ENCODE data around the gene CD2AP. TPM values are rescaled to one million over a fixed set of nuclear protein-coding genes. Genes with fewer than 3 reads are reported as not detected.
A peak's percentile ranks its signal among the peaks of the same experiment; 100 is the strongest.

Gene CD2AP
- total RNA-seq, 3 donors from 2014 or later: 61.7 to 173 (median 104) TPM

DNA sequence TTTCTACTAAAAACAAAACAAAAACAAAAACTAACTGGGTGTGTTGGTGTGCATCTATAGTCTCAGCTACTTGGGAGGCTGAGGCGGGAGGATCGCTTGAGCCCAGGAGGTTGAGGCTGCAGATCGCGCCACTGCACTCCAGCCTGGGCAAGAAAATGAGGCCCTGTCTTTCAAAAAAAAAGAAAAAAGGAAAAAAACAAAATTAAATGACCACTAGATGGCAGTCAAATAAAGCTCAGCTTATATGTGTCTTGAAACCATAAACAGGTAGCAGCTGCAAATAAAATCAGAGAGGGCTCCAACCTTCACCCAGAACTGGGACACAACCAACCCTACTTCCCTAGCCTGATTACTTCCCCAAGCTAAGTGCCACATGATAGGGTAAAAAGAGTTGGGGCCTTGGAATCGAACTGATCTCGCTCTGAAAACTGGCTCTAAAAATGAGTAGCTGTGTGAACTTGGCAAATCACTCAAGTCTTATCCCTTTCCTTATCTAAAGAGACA lies 153.7 kb downstream of the CD2AP start:
- ATAC-seq (peak; percentile 81), DNase-seq (peak in 1 of 3 donors; percentile 21)
- Histone ChIP-seq H3K36me3 (ENCODE audit: low read depth) (no peaks in the 10 kb centered on the region), H3K9me3 (no peaks in the 10 kb centered on the region), H3K4me3 (no peak overlapping the region), H3K4me1 (ENCODE audit: low read depth) (peaks cover 22% of the 10 kb centered on the region)
- TF ChIP-seq, protein P1, sequence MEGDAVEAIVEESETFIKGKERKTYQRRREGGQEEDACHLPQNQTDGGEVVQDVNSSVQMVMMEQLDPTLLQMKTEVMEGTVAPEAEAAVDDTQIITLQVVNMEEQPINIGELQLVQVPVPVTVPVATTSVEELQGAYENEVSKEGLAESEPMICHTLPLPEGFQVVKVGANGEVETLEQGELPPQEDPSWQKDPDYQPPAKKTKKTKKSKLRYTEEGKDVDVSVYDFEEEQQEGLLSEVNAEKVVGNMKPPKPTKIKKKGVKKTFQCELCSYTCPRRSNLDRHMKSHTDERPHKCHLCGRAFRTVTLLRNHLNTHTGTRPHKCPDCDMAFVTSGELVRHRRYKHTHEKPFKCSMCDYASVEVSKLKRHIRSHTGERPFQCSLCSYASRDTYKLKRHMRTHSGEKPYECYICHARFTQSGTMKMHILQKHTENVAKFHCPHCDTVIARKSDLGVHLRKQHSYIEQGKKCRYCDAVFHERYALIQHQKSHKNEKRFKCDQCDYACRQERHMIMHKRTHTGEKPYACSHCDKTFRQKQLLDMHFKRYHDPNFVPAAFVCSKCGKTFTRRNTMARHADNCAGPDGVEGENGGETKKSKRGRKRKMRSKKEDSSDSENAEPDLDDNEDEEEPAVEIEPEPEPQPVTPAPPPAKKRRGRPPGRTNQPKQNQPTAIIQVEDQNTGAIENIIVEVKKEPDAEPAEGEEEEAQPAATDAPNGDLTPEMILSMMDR (IDR thresholded peaks at IDR 0.05): no peak
- intact Hi-C loops (cut with DNase I, micrococcal nuclease): loop anchor here (5.0 kb wide), 2 partner anchors 101 to 146 kb away; no protein-coding TSS in a partner anchor

DNA sequence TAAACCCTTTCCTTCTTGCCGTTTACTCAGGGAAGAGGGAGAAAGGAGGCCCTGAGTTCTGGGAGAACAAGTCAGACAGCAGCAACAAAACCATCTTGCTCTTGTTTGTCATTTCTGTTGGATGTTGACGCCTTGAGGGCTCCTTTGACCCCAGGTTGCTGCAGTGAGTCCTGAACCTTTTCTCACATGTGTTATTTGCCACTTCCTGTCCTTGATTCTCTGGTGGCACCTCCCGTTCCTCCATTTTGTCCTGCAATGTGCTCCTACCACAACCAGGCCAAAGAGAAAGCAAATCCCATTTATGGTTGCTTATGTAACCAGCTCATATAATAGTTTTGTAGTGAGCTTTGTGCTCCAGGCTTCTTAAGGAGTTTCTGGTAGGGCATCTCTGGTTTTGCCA lies 154.2 kb downstream of the CD2AP start:
- Histone ChIP-seq H3K4me1 (ENCODE audit: low read depth) (peaks cover 22% of the 10 kb centered on the region), H3K36me3 (ENCODE audit: low read depth) (no peaks in the 10 kb centered on the region), H3K9me3 (no peaks in the 10 kb centered on the region), H3K4me3 (no peak overlapping the region)
- TF ChIP-seq, protein P1 (IDR thresholded peaks at IDR 0.05): no peak
- ATAC-seq (peak; percentile 77), DNase-seq (peak in 1 of 3 donors; percentile 49)
- intact Hi-C loops (cut with DNase I, micrococcal nuclease): loop anchor here (5.0 kb wide), 2 partner anchors 101 to 146 kb away; no protein-coding TSS in a partner anchor

DNA sequence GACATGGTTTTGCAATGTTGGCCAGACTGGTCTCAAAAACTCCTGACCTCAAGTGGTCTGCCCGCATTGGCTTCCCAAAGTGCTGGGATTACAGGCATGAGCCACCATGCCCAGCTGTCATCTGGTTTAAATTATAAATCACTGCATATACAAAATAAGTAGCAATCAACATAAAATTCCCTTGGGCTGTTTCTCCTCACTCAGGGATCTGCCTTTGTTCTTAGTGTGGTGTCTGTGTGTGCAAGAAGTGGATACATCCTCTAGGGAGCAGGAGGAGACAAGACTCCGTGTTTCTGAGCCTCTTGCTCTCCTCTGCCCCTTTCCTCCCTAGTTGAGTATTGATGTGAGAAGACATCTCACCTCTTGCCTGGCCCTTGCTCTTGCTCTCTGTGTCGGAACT lies 155.6 kb downstream of the CD2AP start:
- H3K4me3 ChIP-seq: no peak overlapping the region
- H3K4me1 ChIP-seq (ENCODE audit: low read depth): peaks cover 22% of the 10 kb centered on the region
- ATAC-seq (peak; percentile 46), DNase-seq (peak in 1 of 3 donors; percentile 18)
- no peaks in the 10 kb centered on the region for H3K9me3 ChIP-seq
- TF ChIP-seq, protein P1 (IDR thresholded peaks at IDR 0.05): no peak
- intact Hi-C loops (cut with DNase I, micrococcal nuclease): loop anchor here (5.0 kb wide), 2 partner anchors 99 to 144 kb away; no protein-coding TSS in a partner anchor
- H3K36me3 ChIP-seq (ENCODE audit: low read depth): no peaks in the 10 kb centered on the region

DNA sequence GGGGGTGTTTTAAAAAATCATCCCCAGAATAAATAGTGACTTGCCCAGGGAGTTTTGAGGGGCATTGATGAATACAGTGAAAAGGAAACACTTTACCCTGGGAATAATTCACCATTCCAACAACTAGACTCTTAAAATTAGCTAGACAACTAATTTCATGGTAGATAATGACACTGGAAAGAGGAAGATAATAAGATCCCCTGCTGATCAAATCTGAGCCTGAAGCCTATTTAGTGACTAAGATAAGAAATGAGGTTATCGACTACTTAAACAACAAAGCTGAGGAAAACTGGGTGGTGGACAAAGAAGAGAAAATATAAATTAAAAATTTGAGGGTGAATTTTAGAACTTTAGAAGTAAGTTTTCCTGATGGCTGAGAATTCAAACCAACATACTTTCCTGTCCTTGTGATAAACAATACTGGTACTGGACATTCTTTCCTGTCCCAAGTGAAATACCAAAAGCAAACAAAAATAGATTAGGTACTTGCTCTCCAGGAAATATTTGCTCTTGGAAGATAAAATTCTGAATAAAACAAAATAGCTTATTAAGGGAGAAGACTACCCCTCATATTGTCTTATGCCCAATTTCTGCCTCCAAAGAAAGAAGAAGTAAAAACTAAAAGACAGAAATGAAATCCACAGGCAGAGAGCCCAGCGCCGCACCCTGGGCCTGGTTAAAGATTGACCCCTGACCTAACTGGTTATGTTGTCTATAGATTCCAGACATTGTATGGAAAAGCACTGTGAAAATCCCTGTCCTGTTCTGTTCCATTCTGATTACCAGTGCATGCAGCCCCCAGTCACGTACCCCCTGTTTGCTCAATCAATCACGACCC lies 156.8 kb downstream of the CD2AP start:
- ATAC-seq: no peak
- H3K4me1 ChIP-seq (ENCODE audit: low read depth): peaks cover 22% of the 10 kb centered on the region
- no peaks in the 10 kb centered on the region for H3K9me3 ChIP-seq
- DNase-seq: peak; percentile 48 to 82 (median 79)
- intact Hi-C loops (cut with DNase I, micrococcal nuclease): loop anchor here (5.0 kb wide), 2 partner anchors 98 to 143 kb away; no protein-coding TSS in a partner anchor
- H3K36me3 ChIP-seq (ENCODE audit: low read depth): no peaks in the 10 kb centered on the region
- H3K4me3 ChIP-seq: no peak overlapping the region
- TF ChIP-seq, protein P1 (IDR thresholded peaks at IDR 0.05): no peak

DNA sequence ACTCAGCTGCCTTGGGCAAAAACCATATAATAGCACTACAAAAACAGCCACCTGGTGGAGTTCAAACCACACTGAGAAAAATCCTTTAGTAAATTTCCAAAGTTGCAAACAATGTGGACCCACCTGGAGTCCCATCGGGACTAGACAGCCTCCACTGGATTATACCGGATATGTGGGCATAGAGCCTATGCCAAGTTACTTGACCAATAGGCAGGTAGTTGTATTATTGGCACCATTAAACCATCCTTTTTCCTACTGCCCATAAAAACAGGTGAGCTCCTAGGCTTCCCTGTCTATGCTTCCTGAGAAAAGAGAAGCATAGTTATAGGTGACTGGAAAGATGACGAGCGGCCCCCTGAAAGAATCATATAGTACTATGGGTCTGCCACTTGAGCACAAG lies 169.1 kb downstream of the CD2AP start:
- Histone ChIP-seq H3K36me3 (ENCODE audit: low read depth) (no peaks in the 10 kb centered on the region), H3K4me1 (ENCODE audit: low read depth) (peaks cover 15% of the 10 kb centered on the region), H3K9me3 (no peaks in the 10 kb centered on the region), H3K4me3 (no peak overlapping the region)
- intact Hi-C loops (cut with DNase I, micrococcal nuclease): no loop called here
- DNase-seq (peak in 1 of 3 donors; percentile 21), ATAC-seq (peak; percentile 62)
- TF ChIP-seq, protein P1 (IDR thresholded peaks at IDR 0.05): no peak
